Coronary artery (tissue), 2 donors: ENCODE results near the gene C14orf180.

Experiments
- DNase-seq: peaks from one replicate; pipeline ENCODE4 v3.0.0-alpha.2; 2017; ENCODE audit warnings: low spot score
- H3K27ac ChIP-seq, 2 donors: fragments of 200-600 bp; sonication (generic); one replicate each; pipeline ENCODE4 v1.5.1; 2016 to 2019
- H3K4me3 ChIP-seq: fragments of 200-600 bp; sonication (generic); 2 replicates; pipeline ENCODE4 v1.5.1; 2016; ENCODE audit warnings: mild to moderate bottlenecking, moderate library complexity
- CTCF ChIP-seq: fragments of 200-600 bp; sonication (generic); IDR thresholded peaks from one replicate; pipeline ENCODE4 v1.5.1; 2019; ENCODE audit warnings: antibody characterized with exemption

C14orf180 gene

GRCh38 chr14:104591506-104592291 is 12.1 kb downstream of the C14orf180 start:
- TF ChIP-seq CTCF = no peak
- Histone ChIP-seq H3K4me3 (no peak overlapping the region), H3K27ac (no peak overlapping the region)
- DNase-seq = no peak

DNA sequence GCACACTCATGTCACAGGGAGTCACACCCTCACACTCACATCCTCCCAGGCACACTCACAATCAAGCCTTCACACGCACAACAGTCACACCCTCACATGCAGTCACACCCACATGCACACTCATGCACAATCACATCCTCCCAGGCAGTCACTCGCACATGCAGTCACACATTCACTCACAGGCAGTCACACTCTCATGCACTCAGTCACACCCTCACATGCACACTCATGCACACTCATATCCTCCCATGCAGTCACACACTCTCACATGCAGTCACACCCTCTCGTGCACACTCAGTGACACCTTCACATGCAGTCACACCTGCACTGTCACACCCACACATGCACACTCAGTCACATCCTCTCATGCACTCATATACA is 12.7 kb downstream of the C14orf180 start:
- H3K4me3 ChIP-seq = no peak overlapping the region
- no peak for TF ChIP-seq CTCF
- DNase-seq = no peak

DNA sequence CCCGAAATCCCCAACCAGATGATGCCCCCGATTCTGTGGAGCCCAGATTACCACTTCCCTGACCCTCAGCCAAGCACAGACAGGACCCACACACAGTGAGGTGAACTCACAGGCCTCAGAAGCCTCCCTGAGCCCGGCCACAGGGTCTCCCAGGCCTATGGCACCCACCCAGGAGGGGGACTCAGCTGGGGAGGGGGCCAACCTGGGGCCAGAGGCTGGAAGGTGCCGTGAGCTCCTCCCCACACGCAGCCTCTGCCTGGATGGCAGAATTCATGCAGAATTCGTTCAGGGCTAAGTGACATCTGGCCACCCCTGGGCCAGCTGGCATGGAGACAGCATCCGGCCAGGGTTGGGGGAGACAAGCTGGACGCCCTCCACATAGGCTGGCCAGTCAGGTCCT is 13.2 kb downstream of the C14orf180 start:
- Histone ChIP-seq H3K4me3 (no peak overlapping the region), H3K27ac (no peak overlapping the region)
- no peak for DNase-seq
- TF ChIP-seq CTCF = no peak

More for the DNA sequence above, 12.7 kb downstream of the C14orf180 start:
- H3K27ac ChIP-seq = no peak overlapping the region

DNA sequence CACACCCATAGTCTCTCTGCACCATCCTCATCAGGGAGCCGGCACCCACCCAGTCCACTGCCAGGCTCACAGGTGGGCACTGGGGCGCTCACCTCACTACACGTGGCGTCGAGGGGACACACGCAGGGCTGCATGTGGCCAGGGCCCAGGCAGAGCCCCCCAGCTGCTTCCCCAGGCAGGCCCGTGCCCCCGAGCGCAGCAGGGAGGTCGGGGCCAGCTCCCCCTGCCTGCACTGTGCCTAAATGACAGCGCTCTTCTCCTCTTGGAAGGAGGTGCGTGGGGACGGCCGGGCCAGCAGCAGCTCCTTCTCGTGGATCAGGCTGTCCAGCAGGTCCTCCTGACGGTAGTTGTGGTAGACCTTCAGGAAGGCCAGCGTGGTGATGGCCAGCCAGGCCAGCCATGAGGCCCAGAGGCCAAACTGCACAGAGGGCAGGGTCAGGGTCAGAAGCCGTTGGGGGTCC is 13.7 kb downstream of the C14orf180 start:
- TF ChIP-seq CTCF = no peak
- DNase-seq = no peak
- Histone ChIP-seq H3K4me3 (no peak overlapping the region), H3K27ac (no peak overlapping the region)

DNA sequence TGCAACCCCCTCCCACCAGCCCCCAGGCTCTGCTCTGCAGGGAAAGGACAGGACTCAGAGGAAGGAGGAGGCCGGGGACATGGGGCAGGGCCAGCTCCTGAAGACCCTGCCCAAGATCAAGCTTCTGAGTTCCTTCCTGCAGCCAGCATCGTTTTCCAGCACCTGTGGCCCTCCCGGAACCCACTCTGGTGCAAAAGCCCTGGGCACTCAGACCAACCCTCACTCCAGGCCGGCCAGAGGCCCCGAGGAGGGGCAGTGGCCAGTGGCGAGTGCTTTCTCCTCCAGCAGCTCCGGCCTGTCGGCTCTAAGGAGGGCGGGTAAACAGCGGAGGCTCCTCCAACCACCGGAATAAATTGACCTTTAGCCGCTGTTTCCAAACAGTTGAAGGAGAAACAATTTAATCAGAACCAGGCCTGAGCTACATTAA is 14.2 kb downstream of the C14orf180 start:
- no peak for DNase-seq
- Histone ChIP-seq H3K4me3 (no peak overlapping the region), H3K27ac (no peak overlapping the region)
- no peak for TF ChIP-seq CTCF

GRCh38 chr14:104594310-104595046 is 14.9 kb downstream of the C14orf180 start:
- TF ChIP-seq CTCF = no peak
- no peak overlapping the region for H3K4me3 ChIP-seq
- no peak for DNase-seq
- no peak overlapping the region for H3K27ac ChIP-seq
